Measurements from ENCODE around the gene HSPD1. TPM values are rescaled to one million over a fixed set of nuclear protein-coding genes. Genes with fewer than 3 reads are reported as not detected.

Gene HSPD1
- total and polyA plus RNA-seq, 9 of the 15 experiments (the other 6 are each of a cell fraction or from before 2014, with no cell fraction given), result 398 to 1,014 (median 622) TPM

GRCh38 chr2:197497326-197497725 is 2.3 kb downstream of the HSPD1 start:
- H3K4me1 ChIP-seq (replicated peaks in 1 of 2; ENCODE audit: control insufficient read depth in 2 of 2, insufficient read depth in 2 of 2, low read length in 2 of 2), result peaks cover 10 to 17% of the 10 kb centered on the region in 2 experiments; a peak in 4 of 5 replicates
- H3K36me3 ChIP-seq (ENCODE audit: control insufficient read depth, insufficient read depth, low read length), result peaks cover 78% of the 10 kb centered on the region
- H4K20me1 ChIP-seq (replicated peaks; ENCODE audit: control insufficient read depth, insufficient read depth, low read length), result peaks cover 14% of the 10 kb centered on the region
- BruUV-seq (replicated peaks), result no TSS peak
- in situ Hi-C loops (cut with MboI), result no loop called here
- TF ChIP-seq ZNF75A (CRISPR knock-in tag; IDR thresholded peaks at IDR 0.05) (no peak), RBM15 (IDR thresholded peaks at IDR 0.05; ENCODE audit: insufficient read depth, low read length) (no peak)
- H3K9me1 ChIP-seq (ENCODE audit: control insufficient read depth, insufficient read depth, low read length), result no peaks in the 10 kb centered on the region
- POLR2A ChIA-PET, result interaction anchor here (0.6 to 6.5 kb wide), 4 partner anchors 9 to 18 kb away, joined by 3 to 34 read pairs (median 6); partner anchors contain the start of gene MOB4
- intact Hi-C loops (cut with micrococcal nuclease), result loop anchor here (5.0 kb wide), 2 partner anchors 100 to 210 kb away; partner anchors contain the start of gene MARS2
- WGBS (ENCODE audit: insufficient coverage, low coverage, missing lambda C conversion rate), result 0% methylated on average over 2 of the region's 2 CpGs
- peak overlapping the region; percentile 44; the same call in 1 of the 3 replicates for H3K27ac ChIP-seq (ENCODE audit: extremely low read depth, low read depth, low read length)
- H3K79me2 ChIP-seq (ENCODE audit: control insufficient read depth, insufficient read depth, low read length), result peaks cover 93% of the 10 kb centered on the region
- H3K4me3 ChIP-seq, result peak overlapping the region; percentile 74
- no peaks in the 10 kb centered on the region for H3K27me3 ChIP-seq (ENCODE audit: control insufficient read depth in 2 of 2, insufficient read depth in 2 of 2, low read length in 2 of 2)
- FAIRE-seq (no peak), ATAC-seq (no peak), DNase-seq (ENCODE audit: extremely low read depth in 1 of 4, low spot score in 3 of 4) (no peak)
- no peak overlapping the region for H2AFZ ChIP-seq (ENCODE audit: low read depth, low read length)
- peak overlapping the region in 1 of 2 experiments; percentile 99; a peak in 2 of 4 replicates for H3K9ac ChIP-seq (ENCODE audit: insufficient read depth in 1 of 2, low read depth in 2 of 2, low read length in 2 of 2)
- CTCF ChIA-PET (ENCODE audit: low intra/inter-chr PET ratio), result no interaction called here
- peak overlapping the region; percentile 95 for H3K4me2 ChIP-seq (ENCODE audit: insufficient read depth, low read length)
- H3K9me3 ChIP-seq (replicated peaks; ENCODE audit: control insufficient read depth, insufficient read depth, low read depth, low read length), result no peaks in the 10 kb centered on the region

- ATAC-seq (no peak), FAIRE-seq (no peak), DNase-seq (ENCODE audit: extremely low read depth in 1 of 4, low spot score in 3 of 4) (no peak)
- H3K36me3 ChIP-seq (ENCODE audit: control insufficient read depth, insufficient read depth, low read length), result peaks cover 78% of the 10 kb centered on the region
- no peak overlapping the region for H2AFZ ChIP-seq (ENCODE audit: low read depth, low read length)
- ChIA-PET POLR2A (interaction anchor here (0.6 to 2.1 kb wide), 3 partner anchors 8 to 17 kb away, joined by 3 to 10 read pairs (median 4); no protein-coding TSS in a partner anchor), CTCF (ENCODE audit: low intra/inter-chr PET ratio) (no interaction called here)
- in situ Hi-C loops (cut with MboI), result no loop called here
- peaks cover 89% of the 10 kb centered on the region for H3K79me2 ChIP-seq (ENCODE audit: control insufficient read depth, insufficient read depth, low read length)
- H3K4me3 ChIP-seq, result peak overlapping the region; percentile 74; the same call in 1 of the 2 replicates
- peak overlapping the region; percentile 44; the same call in 1 of the 3 replicates for H3K27ac ChIP-seq (ENCODE audit: extremely low read depth, low read depth, low read length)
- no peaks in the 10 kb centered on the region for H3K9me3 ChIP-seq (replicated peaks; ENCODE audit: control insufficient read depth, insufficient read depth, low read depth, low read length)
- intact Hi-C loops (cut with micrococcal nuclease), result loop anchor here (5.0 kb wide), 2 partner anchors 99 to 211 kb away; partner anchors contain the start of gene MARS2
- H4K20me1 ChIP-seq (replicated peaks; ENCODE audit: control insufficient read depth, insufficient read depth, low read length), result peaks cover 14% of the 10 kb centered on the region
- H3K4me1 ChIP-seq (replicated peaks in 1 of 2; ENCODE audit: control insufficient read depth in 2 of 2, insufficient read depth in 2 of 2, low read length in 2 of 2), result peaks cover 10 to 17% of the 10 kb centered on the region in 2 experiments; a peak in 4 of 5 replicates
- H3K4me2 ChIP-seq (ENCODE audit: insufficient read depth, low read length), result peak overlapping the region; percentile 95
- no peaks in the 10 kb centered on the region for H3K9me1 ChIP-seq (ENCODE audit: control insufficient read depth, insufficient read depth, low read length)
- H3K27me3 ChIP-seq (ENCODE audit: control insufficient read depth in 2 of 2, insufficient read depth in 2 of 2, low read length in 2 of 2), result no peaks in the 10 kb centered on the region
- no TSS peak for BruUV-seq (replicated peaks)
- H3K9ac ChIP-seq (ENCODE audit: insufficient read depth in 1 of 2, low read depth in 2 of 2, low read length in 2 of 2), result peak overlapping the region; percentile 83 to 99; a peak in 3 of 4 replicates
- no peak for TF ChIP-seq ZNF830 (CRISPR knock-in tag; IDR thresholded peaks at IDR 0.05)
- TF ChIP-seq DLX4 (CRISPR knock-in tag; IDR thresholded peaks at IDR 0.05), result no peak
- TF ChIP-seq CC2D1A (IDR thresholded peaks at IDR 0.05), result no peak
- no peak for TF ChIP-seq RCOR1 (IDR thresholded peaks at IDR 0.05; ENCODE audit: borderline replicate concordance in 1 of 2, low read depth in 2 of 2, low read length in 2 of 2)
- no peak for TF ChIP-seq SIRT6 (IDR thresholded peaks at IDR 0.05; ENCODE audit: low read depth, low read length)
- TF ChIP-seq ZNF197 (CRISPR knock-in tag; IDR thresholded peaks at IDR 0.05; ENCODE audit: low read depth), result no peak
- no peak for TF ChIP-seq ETS2 (tag; IDR thresholded peaks at IDR 0.05; ENCODE audit: borderline replicate concordance, poor library complexity, severe bottlenecking)
- no peak for TF ChIP-seq TEAD2 (tag; IDR thresholded peaks at IDR 0.05)
- no peak for TF ChIP-seq FOXM1 (IDR thresholded peaks at IDR 0.05; ENCODE audit: low read depth)
- no peak for TF ChIP-seq FOXM1 (CRISPR knock-in tag; IDR thresholded peaks at IDR 0.05; ENCODE audit: low read depth)
- TF ChIP-seq JUND (IDR thresholded peaks at IDR 0.05; ENCODE audit: borderline replicate concordance, low read depth, low read length), result no peak
- TF ChIP-seq JUND (tag; IDR thresholded peaks at IDR 0.05; ENCODE audit: borderline replicate concordance, low read depth, low read length), result no peak
- TF ChIP-seq GTF2F1 (IDR thresholded peaks at IDR 0.05; ENCODE audit: low read depth, low read length), result no peak
- TF ChIP-seq PTTG1 (tag; IDR thresholded peaks at IDR 0.05; ENCODE audit: low read depth), result no peak
- TF ChIP-seq TGIF2 (CRISPR knock-in tag; IDR thresholded peaks at IDR 0.05), result no peak
- no peak for TF ChIP-seq ZNF41 (CRISPR knock-in tag; conservative IDR thresholded peaks at IDR 0.05)
Observed at GRCh38 chr2:197496695-197497094, 2.9 kb downstream of the HSPD1 start.

All from K562 (cell line).